GM21723 (cell line): ENCODE results near the gene MYF5.
A peak's percentile ranks its signal among the peaks of the same experiment; 100 is the strongest.
"Not testable (repeated sequence)": the region's sequence is repeated elsewhere in the genome, so short reads cannot be mapped to it uniquely, and the experiment has no call there.

ENCODE experiments used
- ATAC-seq: cut with Tn5 transposase; IDR thresholded peaks from one replicate; pipeline ENCODE4 v1.9.1; 2021; ENCODE audit warnings: mild to moderate bottlenecking, moderate library complexity; ENCODE audit not compliant: unreplicated experiment

MYF5 gene

DNA sequence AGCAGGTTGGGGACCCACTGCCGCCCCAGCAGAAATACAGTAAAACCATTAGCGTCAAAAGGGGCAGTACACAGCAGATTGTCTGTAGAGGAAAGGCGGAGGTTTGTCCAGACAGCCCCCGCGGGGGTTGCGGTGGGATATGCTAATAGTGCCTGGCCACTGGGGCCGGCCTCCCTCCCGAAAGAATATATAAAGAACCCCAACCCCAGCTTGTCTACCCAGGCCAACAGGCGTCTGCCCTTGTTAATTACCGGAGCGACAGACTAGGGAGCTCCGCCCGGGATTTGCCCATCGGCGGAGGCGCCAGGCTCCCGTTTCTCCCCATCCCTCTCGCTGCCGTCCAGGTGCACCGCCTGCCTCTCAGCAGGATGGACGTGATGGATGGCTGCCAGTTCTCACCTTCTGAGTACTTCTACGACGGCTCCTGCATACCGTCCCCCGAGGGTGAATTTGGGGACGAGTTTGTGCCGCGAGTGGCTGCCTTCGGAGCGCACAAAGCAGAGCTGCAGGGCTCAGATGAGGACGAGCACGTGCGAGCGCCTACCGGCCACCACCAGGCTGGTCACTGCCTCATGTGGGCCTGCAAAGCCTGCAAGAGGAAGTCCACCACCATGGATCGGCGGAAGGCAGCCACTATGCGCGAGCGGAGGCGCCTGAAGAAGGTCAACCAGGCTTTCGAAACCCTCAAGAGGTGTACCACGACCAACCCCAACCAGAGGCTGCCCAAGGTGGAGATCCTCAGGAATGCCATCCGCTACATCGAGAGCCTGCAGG, at the start of gene MYF5:
MYF5 (plus strand) TSS at position 217 of the 774 bp plus-strand sequence; CDS start at position 369, 152 bp downstream.
- ATAC-seq, result no peak

GRCh38 chr12:80670214-80670613, 46.5 kb upstream of the MYF5 start:
- ATAC-seq, result no peak

DNA sequence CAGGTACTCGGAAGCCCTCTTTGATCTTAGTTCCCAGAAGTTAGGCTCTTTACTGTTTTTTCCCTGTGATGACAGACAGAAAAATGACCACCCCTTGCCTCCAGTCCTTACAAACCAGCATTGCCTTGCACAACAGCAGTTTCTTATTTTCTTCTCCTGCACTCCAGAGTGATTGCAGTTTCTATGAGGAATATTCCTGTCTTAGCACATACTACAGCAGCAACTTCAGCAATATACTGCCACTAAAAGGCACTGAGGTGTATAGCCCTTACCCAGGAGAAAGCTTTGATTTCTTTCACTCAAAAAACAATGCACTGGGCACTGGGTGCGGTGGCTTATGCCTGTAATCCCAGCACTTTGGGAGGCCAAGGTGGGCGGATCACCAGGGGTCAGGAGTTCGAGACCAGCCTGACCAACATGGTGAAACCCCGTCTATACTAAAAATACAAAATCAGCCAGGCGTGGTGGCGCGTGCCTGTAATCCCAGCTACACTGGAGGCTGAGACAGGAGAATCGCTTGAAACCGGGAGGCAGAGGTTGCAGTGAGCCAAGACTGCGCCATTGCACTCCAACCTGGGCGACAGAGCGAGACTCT, 40.6 kb upstream of the MYF5 start:
- ATAC-seq, result not testable (repeated sequence)

GRCh38 chr12:80676856-80677255, 39.9 kb upstream of the MYF5 start:
- no peak for ATAC-seq

- no peak for ATAC-seq
Measured at GRCh38 chr12:80677994-80678393, 38.7 kb upstream of the MYF5 start.

GRCh38 chr12:80679346-80680131, 37.2 kb upstream of the MYF5 start:
- no peak for ATAC-seq

DNA sequence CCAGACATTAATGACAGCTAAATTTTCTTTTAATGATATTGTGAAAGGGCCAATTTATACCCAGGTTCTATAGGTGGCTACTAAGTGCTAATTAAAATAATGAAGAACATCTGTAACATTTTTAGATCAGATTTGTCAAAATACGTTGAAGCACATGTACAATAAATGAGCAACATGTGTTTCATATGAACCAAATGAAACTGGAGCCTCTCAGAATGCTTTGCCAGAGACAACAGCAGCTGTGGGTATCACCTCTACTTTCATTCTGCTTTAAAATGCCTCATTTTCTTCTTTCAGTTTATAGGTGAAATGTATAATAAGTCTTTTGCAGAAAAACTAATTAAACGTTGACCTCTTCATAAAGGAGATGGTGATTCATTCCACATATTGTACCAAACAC, 35.4 kb upstream of the MYF5 start:
- ATAC-seq, result no peak

GRCh38 chr12:80681786-80682185, 34.9 kb upstream of the MYF5 start:
- ATAC-seq, result no peak

GRCh38 chr12:80684077-80684495, 32.6 kb upstream of the MYF5 start:
- ATAC-seq, result no peak

DNA sequence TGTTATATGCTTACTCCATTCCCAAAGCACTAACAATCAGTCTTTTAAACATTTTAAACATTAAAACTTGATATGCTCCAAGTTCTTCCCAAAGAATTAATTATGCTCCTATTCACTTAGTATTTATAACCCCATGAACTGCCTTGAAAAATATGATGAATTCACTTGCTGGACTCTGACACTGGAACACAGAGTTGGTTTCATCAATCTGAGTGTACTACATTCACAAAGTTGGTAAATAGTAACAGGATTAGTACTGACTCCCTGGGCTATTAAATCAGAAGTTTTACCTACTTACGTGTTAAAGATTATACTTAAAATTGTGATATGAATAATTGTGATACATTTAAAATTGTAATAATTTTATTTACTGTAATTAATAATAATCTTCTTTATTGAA, 26.6 kb upstream of the MYF5 start:
- ATAC-seq, result no peak

DNA sequence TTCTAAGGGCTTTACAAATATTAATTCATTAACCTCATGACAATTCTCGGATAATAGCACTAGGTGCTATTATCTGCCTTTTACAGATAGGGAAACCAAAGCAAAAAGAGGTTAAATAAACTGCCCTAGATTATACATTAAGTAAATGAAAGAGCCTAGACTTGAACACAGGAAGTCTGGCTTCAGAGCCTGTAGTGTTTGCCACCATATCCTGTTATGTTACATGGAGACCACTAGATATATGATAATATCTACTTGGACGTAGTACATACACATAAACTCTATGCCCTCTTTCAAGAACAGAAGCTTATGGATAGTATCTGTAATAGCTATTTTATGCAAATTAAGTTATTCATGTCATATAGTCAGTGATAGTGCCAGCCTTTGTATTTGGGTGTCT, 26.2 kb upstream of the MYF5 start:
- no peak for ATAC-seq

DNA sequence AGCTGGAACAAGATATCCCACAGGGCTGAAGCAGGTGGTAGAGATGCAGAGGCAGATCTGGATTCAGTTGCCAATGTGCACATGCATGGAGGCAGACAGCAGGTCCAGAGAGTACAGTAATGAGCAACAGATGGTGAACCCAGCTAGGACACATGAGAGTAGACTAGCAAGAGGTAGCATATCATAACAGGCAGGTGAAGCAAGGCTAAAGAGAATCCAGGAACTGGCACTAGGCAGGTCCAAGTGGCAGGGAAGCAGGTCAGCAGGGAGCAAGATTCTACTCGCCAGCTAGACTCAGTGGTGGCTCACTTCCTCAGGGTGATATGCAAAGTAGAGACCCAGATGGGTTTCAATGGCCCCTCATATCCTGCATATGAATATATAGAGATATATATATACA, 24.6 kb upstream of the MYF5 start:
- no peak for ATAC-seq

GRCh38 chr12:80697270-80697887, 19.3 kb upstream of the MYF5 start:
- no peak for ATAC-seq

GRCh38 chr12:80698256-80698655, 18.5 kb upstream of the MYF5 start:
- ATAC-seq, result no peak

- ATAC-seq, result no peak
Measured at GRCh38 chr12:80698847-80699542, 17.7 kb upstream of the MYF5 start.

DNA sequence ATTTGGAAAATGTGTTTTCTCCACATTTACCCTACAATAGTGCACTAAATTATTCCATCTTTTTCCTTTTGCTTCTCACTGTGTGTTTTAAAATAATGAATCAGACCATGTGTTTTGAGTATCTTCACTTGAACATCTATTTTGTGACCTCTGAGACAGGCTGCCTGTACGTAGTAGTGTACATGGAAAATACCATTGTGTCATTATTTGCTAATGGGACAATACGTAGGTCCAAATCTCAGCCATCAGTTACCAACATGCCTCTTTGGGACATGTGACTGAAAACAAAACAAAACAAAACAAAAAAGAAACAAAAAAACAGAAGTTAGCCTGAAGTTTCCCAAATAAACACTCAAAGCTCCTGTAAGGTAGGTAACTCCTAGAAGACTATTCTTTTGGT, 16.4 kb upstream of the MYF5 start:
- ATAC-seq, result no peak

DNA sequence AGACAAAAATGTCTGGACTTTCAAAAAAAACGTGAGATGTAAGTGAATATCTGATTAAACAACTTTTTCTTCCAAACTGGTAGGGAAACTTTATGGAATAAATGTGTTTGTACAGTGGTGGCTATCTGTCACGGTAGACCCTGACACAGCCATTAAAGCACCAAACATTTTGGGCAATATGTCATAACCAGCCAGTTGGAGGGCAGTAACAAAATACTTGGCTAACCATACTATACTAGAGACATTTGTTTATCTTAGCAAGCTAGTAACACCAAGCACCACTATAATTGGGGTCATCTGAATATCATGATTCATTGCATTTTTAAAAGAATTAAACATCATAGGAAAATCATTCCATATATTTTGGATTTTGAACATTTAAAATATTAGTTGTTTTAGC, 15.3 kb upstream of the MYF5 start:
- no peak for ATAC-seq

- ATAC-seq, result peak; percentile 84
Measured at GRCh38 chr12:80702889-80703805, 13.6 kb upstream of the MYF5 start.

DNA sequence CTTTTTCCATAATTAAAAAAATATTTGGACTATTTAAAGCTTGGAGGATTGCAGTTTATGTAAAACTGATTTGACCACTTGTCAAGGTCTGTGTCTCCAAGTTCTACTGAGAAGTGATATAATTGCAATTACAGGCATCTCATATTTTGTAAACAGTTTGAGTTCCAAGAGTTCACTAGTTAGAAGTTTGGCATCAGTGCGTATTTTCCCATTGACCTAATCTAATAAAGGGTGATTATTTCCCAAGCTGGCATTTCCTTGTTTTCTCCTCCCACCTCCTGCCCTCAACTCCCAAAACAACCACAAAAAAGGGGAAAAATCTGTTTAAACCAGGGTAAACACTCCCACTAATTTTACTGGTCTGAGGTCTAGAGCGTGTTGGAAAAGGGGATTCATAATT, 12.3 kb upstream of the MYF5 start:
- ATAC-seq, result no peak
